BLaER1 (cell line): ENCODE measurements around the gene PROSER2.

ENCODE experiments used
- H3K27ac ChIP-seq: shearing (Covaris generic); formaldehyde crosslinking; 2 replicates; pipeline ENCODE4 v1.8.1; 2022
- H3K27me3 ChIP-seq: shearing (Covaris generic); formaldehyde crosslinking; 2 replicates; pipeline ENCODE4 v1.8.1; 2022
- H3K36me3 ChIP-seq: shearing (Covaris generic); formaldehyde crosslinking; 2 replicates; pipeline ENCODE4 v1.8.1; 2022
- H3K4me1 ChIP-seq: shearing (Covaris generic); formaldehyde crosslinking; 2 replicates; pipeline ENCODE4 v1.8.1; 2022
- H3K4me2 ChIP-seq: shearing (Covaris generic); formaldehyde crosslinking; 2 replicates; pipeline ENCODE4 v1.8.1; 2022
- H3K4me3 ChIP-seq: shearing (Covaris generic); formaldehyde crosslinking; 2 replicates; pipeline ENCODE4 v1.8.1; 2022
- H3K9ac ChIP-seq: shearing (Covaris generic); formaldehyde crosslinking; 2 replicates; pipeline ENCODE4 v1.8.1; 2022
- H3K9me3 ChIP-seq: shearing (Covaris generic); formaldehyde crosslinking; 2 replicates; pipeline ENCODE4 v1.8.1; 2022
- H4K20me1 ChIP-seq: shearing (Covaris generic); formaldehyde crosslinking; 2 replicates; pipeline ENCODE4 v1.8.1; 2022
- Cebpa-rat ChIP-seq: shearing (Covaris generic); IDR thresholded peaks from 2 replicates; pipeline ENCODE4 v1.8.1; 2022

Gene PROSER2

GRCh38 chr10:11863353-11864109 lies 40.4 kb downstream of the PROSER2 start:
- Histone ChIP-seq H4K20me1 (no peaks in the 10 kb centered on the region), H3K4me2 (peak overlapping the region; percentile 55), H3K27me3 (no peaks in the 10 kb centered on the region), H3K4me3 (no peak overlapping the region), H3K9ac (no peak overlapping the region), H3K36me3 (peaks cover 37% of the 10 kb centered on the region), H3K9me3 (no peaks in the 10 kb centered on the region), H3K27ac (no peak overlapping the region), H3K4me1 (peaks cover 22% of the 10 kb centered on the region)
- TF ChIP-seq Cebpa-rat, result no peak

- Histone ChIP-seq H3K27me3 (no peaks in the 10 kb centered on the region), H3K36me3 (peaks cover 49% of the 10 kb centered on the region), H3K4me2 (no peak overlapping the region), H3K9ac (no peak overlapping the region), H3K9me3 (no peaks in the 10 kb centered on the region), H3K4me1 (peaks cover 22% of the 10 kb centered on the region), H3K4me3 (no peak overlapping the region), H3K27ac (no peak overlapping the region), H4K20me1 (no peaks in the 10 kb centered on the region)
- no peak for TF ChIP-seq Cebpa-rat
Measured at GRCh38 chr10:11864727-11865126, 41.6 kb downstream of the PROSER2 start.

- Histone ChIP-seq H3K36me3 (peaks cover 56% of the 10 kb centered on the region), H4K20me1 (no peaks in the 10 kb centered on the region), H3K4me1 (peaks cover 29% of the 10 kb centered on the region), H3K27me3 (no peaks in the 10 kb centered on the region), H3K4me3 (no peak overlapping the region), H3K4me2 (no peak overlapping the region), H3K9me3 (no peaks in the 10 kb centered on the region), H3K27ac (no peak overlapping the region), H3K9ac (no peak overlapping the region)
- TF ChIP-seq Cebpa-rat, result no peak
Measured at GRCh38 chr10:11865561-11865960, 42.4 kb downstream of the PROSER2 start.

GRCh38 chr10:11866199-11866925 lies 43.2 kb downstream of the PROSER2 start:
- no peak for TF ChIP-seq Cebpa-rat
- Histone ChIP-seq H3K4me1 (peaks cover 37% of the 10 kb centered on the region), H4K20me1 (no peaks in the 10 kb centered on the region), H3K4me2 (no peak overlapping the region), H3K4me3 (no peak overlapping the region), H3K9ac (no peak overlapping the region), H3K36me3 (peaks cover 48% of the 10 kb centered on the region), H3K27me3 (no peaks in the 10 kb centered on the region), H3K27ac (no peak overlapping the region), H3K9me3 (no peaks in the 10 kb centered on the region)

- Histone ChIP-seq H3K9ac (no peak overlapping the region), H4K20me1 (no peaks in the 10 kb centered on the region), H3K27ac (no peak overlapping the region), H3K4me1 (peaks cover 45% of the 10 kb centered on the region), H3K4me3 (no peak overlapping the region), H3K27me3 (no peaks in the 10 kb centered on the region), H3K4me2 (no peak overlapping the region), H3K9me3 (no peaks in the 10 kb centered on the region), H3K36me3 (peaks cover 41% of the 10 kb centered on the region)
- no peak for TF ChIP-seq Cebpa-rat
Measured at GRCh38 chr10:11869219-11869618, 46.1 kb downstream of the PROSER2 start.

- Histone ChIP-seq H4K20me1 (no peaks in the 10 kb centered on the region), H3K27ac (no peak overlapping the region), H3K27me3 (no peaks in the 10 kb centered on the region), H3K4me1 (peaks cover 47% of the 10 kb centered on the region), H3K36me3 (peaks cover 41% of the 10 kb centered on the region), H3K4me3 (no peak overlapping the region), H3K9me3 (no peaks in the 10 kb centered on the region), H3K4me2 (peak overlapping the region; percentile 78; the same call in 1 of the 2 replicates), H3K9ac (no peak overlapping the region)
- TF ChIP-seq Cebpa-rat, result no peak
Measured at GRCh38 chr10:11869743-11870460, 46.7 kb downstream of the PROSER2 start.

- no peak overlapping the region; the same call in 1 of the 2 replicates for H3K9ac ChIP-seq
- TF ChIP-seq Cebpa-rat, result no peak
- no peaks in the 10 kb centered on the region for H3K9me3 ChIP-seq
- peaks cover 41% of the 10 kb centered on the region for H3K36me3 ChIP-seq
- no peak overlapping the region for H3K27ac ChIP-seq
- peak overlapping the region; percentile 78; the same call in 1 of the 2 replicates for H3K4me2 ChIP-seq
- H3K4me1 ChIP-seq, result peaks cover 52% of the 10 kb centered on the region
- H3K4me3 ChIP-seq, result no peak overlapping the region
- no peaks in the 10 kb centered on the region for H4K20me1 ChIP-seq
- no peaks in the 10 kb centered on the region for H3K27me3 ChIP-seq
Measured at GRCh38 chr10:11870461-11870780, 47.3 kb downstream of the PROSER2 start.

- Histone ChIP-seq H3K4me3 (peak overlapping the region; percentile 31; the same call in 1 of the 2 replicates), H4K20me1 (no peaks in the 10 kb centered on the region), H3K9ac (peak overlapping the region; percentile 42; the same call in 1 of the 2 replicates), H3K4me2 (peak overlapping the region; percentile 78), H3K27me3 (no peaks in the 10 kb centered on the region), H3K4me1 (peaks cover 57% of the 10 kb centered on the region), H3K27ac (0 out of 2 replicates have a peak overlapping the region, but pooled peaks have one; percentile 14), H3K9me3 (no peaks in the 10 kb centered on the region), H3K36me3 (peaks cover 40% of the 10 kb centered on the region)
- TF ChIP-seq Cebpa-rat, result no peak
Measured at GRCh38 chr10:11870900-11871400, 47.8 kb downstream of the PROSER2 start.

- Histone ChIP-seq H3K4me2 (peak overlapping the region; percentile 78), H3K9me3 (no peaks in the 10 kb centered on the region), H3K4me3 (peak overlapping the region; percentile 31; the same call in 1 of the 2 replicates), H4K20me1 (no peaks in the 10 kb centered on the region), H3K4me1 (peaks cover 63% of the 10 kb centered on the region), H3K27me3 (no peaks in the 10 kb centered on the region), H3K9ac (peak overlapping the region; percentile 42; the same call in 1 of the 2 replicates), H3K27ac (0 out of 2 replicates have a peak overlapping the region, but pooled peaks have one; percentile 14), H3K36me3 (peaks cover 35% of the 10 kb centered on the region)
- TF ChIP-seq Cebpa-rat, result no peak
Measured at GRCh38 chr10:11871466-11871865, 48.3 kb downstream of the PROSER2 start.
